Panc1 (cell line): ENCODE measurements around the gene MYO7A. TPM values are rescaled to one million over a fixed set of nuclear protein-coding genes. Genes with fewer than 3 reads are reported as not detected.

Experiments used
- ATAC-seq: fragments of 200-7000 bp; cut with Tn5 transposase; 2 replicates; pipeline ENCODE4 v1.9.1; 2020; ENCODE audit warnings: mild to moderate bottlenecking, moderate library complexity
- BruUV-seq: library from RNA; stranded (reverse); fragments of 400-500 nt; replicated peaks from 2 replicates; lab custom pipeline; 2021; lab: Mats Ljungman, UMichigan
- CTCF ChIA-PET: fragments of 300-600 bp; sonication (Branson Sonifier 250); formaldehyde crosslinking; loops from one replicate; lab custom pipeline; 2022; ENCODE audit warnings: antibody characterized with exemption; lab: Charles Lee
- POLR2A ChIA-PET: fragments of 300-600 bp; sonication (Branson Sonifier 250); formaldehyde crosslinking; loops from one replicate; lab custom pipeline; 2022; ENCODE audit warnings: antibody characterized with exemption; lab: Charles Lee
- DNase-seq: peaks from one replicate; pipeline ENCODE4 v3.0.0-alpha.2; 2010; ENCODE audit warnings: low read depth, low spot score
- H3K27ac ChIP-seq: 2 replicates; pipeline ENCODE4 v1.5.1; 2011; ENCODE audit warnings: mild to moderate bottlenecking, low read length, inconsistent platforms
- H3K27me3 ChIP-seq: fragments of 200-500 bp; sonication (Bioruptor generic); 2 replicates; pipeline ENCODE4 v1.6.0; 2014; ENCODE audit warnings: low read length, inconsistent platforms; ENCODE audit not compliant: control insufficient read depth, insufficient read depth
- H3K36me3 ChIP-seq: fragments of 200-500 bp; sonication (Bioruptor generic); 2 replicates; pipeline ENCODE4 v1.5.1; 2014; ENCODE audit warnings: inconsistent platforms, mild to moderate bottlenecking, low read length, moderate library complexity; ENCODE audit not compliant: control insufficient read depth, insufficient read depth
- H3K4me1 ChIP-seq: 2 replicates; pipeline ENCODE4 v1.5.1; 2011; ENCODE audit warnings: inconsistent platforms, mild to moderate bottlenecking, low read length, moderate library complexity; ENCODE audit not compliant: control insufficient read depth, insufficient read depth
- H3K4me3 ChIP-seq, 2 experiments: 2 replicates each; pipeline ENCODE4 v1.5.1; 2011 to 2012; ENCODE audit warnings: low read depth in 2 of 2, low read length in 2 of 2, mild to moderate bottlenecking in 2 of 2, inconsistent platforms in 1 of 2, moderate library complexity in 1 of 2
- H3K9me3 ChIP-seq: fragments of 200-500 bp; sonication (Bioruptor generic); 2 replicates; pipeline ENCODE4 v1.5.1; 2014; ENCODE audit warnings: low read depth, mild to moderate bottlenecking, inconsistent platforms, low read length, moderate library complexity; ENCODE audit not compliant: control insufficient read depth, insufficient read depth
- CTCF ChIP-seq: fragments of 450-650 bp; IDR thresholded peaks from 2 replicates; pipeline ENCODE4 v1.5.1; 2017; ENCODE audit warnings: mild to moderate bottlenecking
- POLR2AphosphoS5 ChIP-seq: IDR thresholded peaks from 2 replicates; pipeline ENCODE4 v1.6.1; 2012; ENCODE audit warnings: mild to moderate bottlenecking, low read depth, low read length, moderate library complexity
- REST ChIP-seq, 2 experiments: IDR thresholded peaks; 2 replicates each; pipeline ENCODE4 v1.6.1; 2011 to 2012; ENCODE audit warnings: low read depth in 2 of 2, control low read depth in 1 of 2, low read length in 1 of 2, mild to moderate bottlenecking in 1 of 2, moderate library complexity in 1 of 2; ENCODE audit not compliant: insufficient read depth in 1 of 2
- SIN3A ChIP-seq: IDR thresholded peaks from 2 replicates; pipeline ENCODE4 v1.6.1; 2012; ENCODE audit warnings: low read depth, mild to moderate bottlenecking, low read length, moderate library complexity, borderline replicate concordance; ENCODE audit not compliant: insufficient read depth
- TCF7L2 ChIP-seq: IDR thresholded peaks from 2 replicates; pipeline ENCODE4 v1.6.1; 2011; ENCODE audit warnings: mild to moderate bottlenecking, low read depth, low read length, inconsistent platforms
- in situ Hi-C: cut with HindIII; loops from 2 replicates; pipeline ENCODE4 v1.10.0; 2016; ENCODE audit warnings: low sequenced_read_pairs, low pct_unique_long_range_greater_than_20kb
- intact Hi-C: fragments of 100-400 bp; cut with micrococcal nuclease; formaldehyde crosslinking; loops from one replicate; pipeline ENCODE4 v1.10.0; 2022; ENCODE audit not compliant: unreplicated experiment
- total RNA-seq: library from RNA; stranded (reverse); gene quantifications from one replicate; pipeline ENCODE4 v1.2.1, GENCODE V29; 2021; ENCODE audit not compliant: unreplicated experiment

The MYO7A gene
- total RNA-seq, 1 experiment from 2014 or later, result 1.3 TPM

- no peak for ATAC-seq
These were observed 17.2 kb upstream of the MYO7A start for GRCh38 chr11:77110836-77111235.

GRCh38 chr11:77111277-77111676 is 16.8 kb upstream of the MYO7A start:
- Histone ChIP-seq H3K36me3 (no peaks in the 10 kb centered on the region), H3K4me1 (peaks cover 29% of the 10 kb centered on the region), H3K9me3 (no peaks in the 10 kb centered on the region), H3K27me3 (no peaks in the 10 kb centered on the region), H3K4me3 (no peak overlapping the region), H3K27ac (no peak overlapping the region)
- intact Hi-C loops, result loop anchor here (5.0 kb wide), 1 partner anchor 64 kb away; no protein-coding TSS in a partner anchor
- no TSS peak for BruUV-seq
- ChIA-PET POLR2A (no interaction called here), CTCF (interaction anchor here (0.7 kb wide), 1 partner anchor 64 kb away, joined by 3 read pairs; no protein-coding TSS in a partner anchor)
- TF ChIP-seq SIN3A, result no peak
- TF ChIP-seq REST (IDR thresholded peaks at IDR 0.05; ENCODE audit: insufficient read depth in 1 of 2, low read depth in 2 of 2, low read length in 1 of 2), result no peak
- TF ChIP-seq POLR2AphosphoS5, result no peak
- TF ChIP-seq CTCF, result no peak
- TF ChIP-seq TCF7L2, result no peak
- in situ Hi-C loops, result no loop called here
- ATAC-seq (no peak), DNase-seq (no peak)

More at GRCh38 chr11:77110836-77111235, 17.2 kb upstream of the MYO7A start:
- CTCF ChIA-PET, result interaction anchor here (0.7 kb wide), 1 partner anchor 63 kb away, joined by 3 read pairs; no protein-coding TSS in a partner anchor
- intact Hi-C loops, result loop anchor here (5.0 kb wide), 1 partner anchor 64 kb away; no protein-coding TSS in a partner anchor
- no peak for TF ChIP-seq POLR2AphosphoS5
- no peak for TF ChIP-seq TCF7L2
- TF ChIP-seq CTCF, result no peak
- in situ Hi-C loops, result no loop called here
- Histone ChIP-seq H3K27ac (no peak overlapping the region), H3K9me3 (no peaks in the 10 kb centered on the region), H3K27me3 (no peaks in the 10 kb centered on the region), H3K4me1 (peaks cover 29% of the 10 kb centered on the region), H3K4me3 (no peak overlapping the region), H3K36me3 (no peaks in the 10 kb centered on the region)
- POLR2A ChIA-PET, result no interaction called here
- no TSS peak for BruUV-seq
- no peak for DNase-seq
